ENCODE data around the gene LANCL1.

LANCL1 gene

GRCh38 chr2:210387074-210387473, 89.5 kb downstream of the LANCL1 start:
- FAIRE-seq, result no peak

All from A204.1 (cell line).